Medulla oblongata (tissue), 1 donor: ENCODE data around the gene RNU1-2.
"Not testable (repeated sequence)": the region's sequence is repeated elsewhere in the genome, so short reads cannot be mapped to it uniquely, and the experiment has no call there.

Experiments
- DNase-seq: peaks from one replicate; pipeline ENCODE4 v3.0.0-alpha.2; 2015; ENCODE audit errors: extremely low spot score

The RNU1-2 gene

GRCh38 chr1:16925635-16926490 is 30.1 kb downstream of the RNU1-2 start:
- DNase-seq = no peak

- DNase-seq = peak; percentile 83
These were observed 30.8 kb downstream of the RNU1-2 start for GRCh38 chr1:16926491-16927073.

- DNase-seq = no peak
These were observed 31.5 kb downstream of the RNU1-2 start for GRCh38 chr1:16927256-16927655.

- DNase-seq = no peak
These were observed 32.1 kb downstream of the RNU1-2 start for GRCh38 chr1:16927711-16928485.

GRCh38 chr1:16929146-16930041 is 33.6 kb downstream of the RNU1-2 start:
- DNase-seq = not testable (repeated sequence)

- not testable (repeated sequence) for DNase-seq
These were observed 35.6 kb downstream of the RNU1-2 start for GRCh38 chr1:16931206-16931934.

- DNase-seq = not testable (repeated sequence)
These were observed 38.2 kb downstream of the RNU1-2 start for GRCh38 chr1:16933945-16934344.

GRCh38 chr1:16936580-16936979 is 40.8 kb downstream of the RNU1-2 start:
- DNase-seq = not testable (repeated sequence)

- DNase-seq = no peak
These were observed 42.9 kb downstream of the RNU1-2 start for GRCh38 chr1:16938351-16939321.

GRCh38 chr1:16939386-16940180 is 43.8 kb downstream of the RNU1-2 start:
- DNase-seq = not testable (repeated sequence)

GRCh38 chr1:16944038-16944437 is 48.3 kb downstream of the RNU1-2 start:
- no peak for DNase-seq

GRCh38 chr1:16945512-16945911 is 49.7 kb downstream of the RNU1-2 start:
- DNase-seq = not testable (repeated sequence)
